SK-N-SH treated with all-trans-retinoic acid at 6 μM for 48 hours (cell line): ENCODE data around the gene TBCK.

ENCODE experiments used
- ARNTL ChIP-seq: fragments of 450-650 bp; formaldehyde crosslinking; IDR thresholded peaks from 2 replicates; pipeline ENCODE4 v1.5.0; 2020; ENCODE audit warnings: low read depth, mild to moderate bottlenecking, moderate library complexity, borderline replicate concordance
- BACH2 ChIP-seq: fragments of 250-450 bp; sonication (Bioruptor Pico); IDR thresholded peaks from 2 replicates; pipeline ENCODE4 v1.9.0; 2021; ENCODE audit warnings: mild to moderate bottlenecking, borderline replicate concordance
- CSDC2 ChIP-seq: fragments of 250-450 bp; sonication (Bioruptor Pico); IDR thresholded peaks from 2 replicates; pipeline ENCODE4 v1.5.0; 2020; ENCODE audit warnings: mild to moderate bottlenecking, moderate library complexity
- CSRNP3 ChIP-seq: fragments of 250-450 bp; sonication (Bioruptor Pico); IDR thresholded peaks from 2 replicates; pipeline ENCODE4 v1.5.1; 2021; ENCODE audit warnings: mild to moderate bottlenecking, moderate library complexity
- ESRRG ChIP-seq: fragments of 250-450 bp; sonication (Bioruptor Pico); IDR thresholded peaks from 2 replicates; pipeline ENCODE4 v1.6.1; 2021; ENCODE audit warnings: mild to moderate bottlenecking
- ISL1 ChIP-seq: fragments of 250-450 bp; sonication (Bioruptor Pico); IDR thresholded peaks from 2 replicates; pipeline ENCODE4 v2.1.2; 2022; ENCODE audit warnings: mild to moderate bottlenecking, moderate library complexity
- OSR1 ChIP-seq: fragments of 250-450 bp; sonication (Bioruptor Pico); IDR thresholded peaks from 2 replicates; pipeline ENCODE4 v1.8.0; 2022; ENCODE audit warnings: moderate library complexity, mild to moderate bottlenecking, inconsistent platforms
- ZFP30 ChIP-seq: fragments of 450-650 bp; formaldehyde crosslinking; IDR thresholded peaks from 2 replicates; pipeline ENCODE4 v1.5.0; 2022; ENCODE audit warnings: mild to moderate bottlenecking, moderate library complexity
- ZNF565 ChIP-seq: fragments of 450-650 bp; formaldehyde crosslinking; conservative IDR thresholded peaks from 2 replicates; pipeline ENCODE4 v1.5.0; 2020; ENCODE audit warnings: low read depth, mild to moderate bottlenecking, moderate library complexity
- ZNF8 ChIP-seq: fragments of 450-650 bp; formaldehyde crosslinking; IDR thresholded peaks from 2 replicates; pipeline ENCODE4 v1.5.0; 2020; ENCODE audit warnings: mild to moderate bottlenecking, moderate library complexity
- TF ChIP-seq, protein P1 (sequence below): fragments of 250-450 bp; sonication (Bioruptor Pico); IDR thresholded peaks from 2 replicates; pipeline ENCODE4 v1.5.0; 2020; ENCODE audit warnings: mild to moderate bottlenecking, moderate library complexity

GRCh38 chr4:106336618-106337017 lies 20.6 kb upstream of the TBCK start:
- TF ChIP-seq BACH2 (CRISPR knock-in tag) (no peak), ARNTL (CRISPR knock-in tag) (no peak), ESRRG (CRISPR knock-in tag) (no peak), ZNF8 (CRISPR knock-in tag) (no peak), ZNF565 (CRISPR knock-in tag) (no peak), CSRNP3 (no peak), ISL1 (CRISPR knock-in tag) (no peak), CSDC2 (CRISPR knock-in tag) (no peak), ZFP30 (CRISPR knock-in tag) (no peak), OSR1 (CRISPR knock-in tag) (no peak)
- TF ChIP-seq, protein P1, sequence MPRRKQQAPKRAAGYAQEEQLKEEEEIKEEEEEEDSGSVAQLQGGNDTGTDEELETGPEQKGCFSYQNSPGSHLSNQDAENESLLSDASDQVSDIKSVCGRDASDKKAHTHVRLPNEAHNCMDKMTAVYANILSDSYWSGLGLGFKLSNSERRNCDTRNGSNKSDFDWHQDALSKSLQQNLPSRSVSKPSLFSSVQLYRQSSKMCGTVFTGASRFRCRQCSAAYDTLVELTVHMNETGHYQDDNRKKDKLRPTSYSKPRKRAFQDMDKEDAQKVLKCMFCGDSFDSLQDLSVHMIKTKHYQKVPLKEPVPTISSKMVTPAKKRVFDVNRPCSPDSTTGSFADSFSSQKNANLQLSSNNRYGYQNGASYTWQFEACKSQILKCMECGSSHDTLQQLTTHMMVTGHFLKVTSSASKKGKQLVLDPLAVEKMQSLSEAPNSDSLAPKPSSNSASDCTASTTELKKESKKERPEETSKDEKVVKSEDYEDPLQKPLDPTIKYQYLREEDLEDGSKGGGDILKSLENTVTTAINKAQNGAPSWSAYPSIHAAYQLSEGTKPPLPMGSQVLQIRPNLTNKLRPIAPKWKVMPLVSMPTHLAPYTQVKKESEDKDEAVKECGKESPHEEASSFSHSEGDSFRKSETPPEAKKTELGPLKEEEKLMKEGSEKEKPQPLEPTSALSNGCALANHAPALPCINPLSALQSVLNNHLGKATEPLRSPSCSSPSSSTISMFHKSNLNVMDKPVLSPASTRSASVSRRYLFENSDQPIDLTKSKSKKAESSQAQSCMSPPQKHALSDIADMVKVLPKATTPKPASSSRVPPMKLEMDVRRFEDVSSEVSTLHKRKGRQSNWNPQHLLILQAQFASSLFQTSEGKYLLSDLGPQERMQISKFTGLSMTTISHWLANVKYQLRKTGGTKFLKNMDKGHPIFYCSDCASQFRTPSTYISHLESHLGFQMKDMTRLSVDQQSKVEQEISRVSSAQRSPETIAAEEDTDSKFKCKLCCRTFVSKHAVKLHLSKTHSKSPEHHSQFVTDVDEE (CRISPR knock-in tag) = no peak
